HepG2 (cell line): ENCODE results near the gene LIN28A. TPM values are rescaled to one million over a fixed set of nuclear protein-coding genes. Genes with fewer than 3 reads are reported as not detected.

Source experiments
- ELF3 ChIP-seq: IDR thresholded peaks from 2 replicates; pipeline ENCODE4 v1.6.1; 2016; ENCODE audit warnings: missing genetic modification reagents, missing compliant biosample characterization
- ESRRA ChIP-seq: sonication (generic); formaldehyde crosslinking; IDR thresholded peaks from 2 replicates; pipeline ENCODE4 v1.5.1; 2020; ENCODE audit warnings: mild to moderate bottlenecking, low read depth, missing genetic modification reagents
- FOXA1 ChIP-seq, 2 experiments: fragments of 450-650 bp in 1 of 2; sonication (generic) in 1 of 2; formaldehyde crosslinking in 1 of 2; IDR thresholded peaks; 2 replicates each; pipeline versions ENCODE4 v1.4.0 to v1.6.1; 2016 to 2020; ENCODE audit warnings: missing genetic modification reagents in 1 of 2
- HDAC2 ChIP-seq: sonication (generic); formaldehyde crosslinking; IDR thresholded peaks from 2 replicates; pipeline ENCODE4 v1.4.0; 2020; ENCODE audit warnings: missing genetic modification reagents
- RBM22 ChIP-seq: fragments of 200-400 bp; formaldehyde crosslinking; optimal IDR thresholded peaks from 2 replicates; pipeline ENCODE3; 2017; ENCODE audit warnings: mild to moderate bottlenecking, low read length, moderate library complexity
- TBL1XR1 ChIP-seq: fragments of 150-350 bp; IDR thresholded peaks from 2 replicates; pipeline ENCODE4 v1.6.1; 2014; ENCODE audit warnings: borderline replicate concordance, low read length; ENCODE audit not compliant: partially characterized antibody
- ZFP36L2 ChIP-seq: sonication (generic); formaldehyde crosslinking; IDR thresholded peaks from 2 replicates; pipeline ENCODE4 v1.4.0; 2020; ENCODE audit warnings: missing genetic modification reagents
- ZNF672 ChIP-seq: sonication (generic); formaldehyde crosslinking; IDR thresholded peaks from 2 replicates; pipeline ENCODE4 v1.8.1; 2022; ENCODE audit warnings: missing genetic modification reagents
- polyA plus RNA-seq, 8 experiments: library from polyadenylated mRNA; depleted of rRNA in 3 of 8; stranded (reverse) in 7 of 8; unstranded in 1 of 8; fragments of >200 nt; fragmentation: Illumina TruSeq in 4 of 8; extraction: Trizol in 4 of 8; gene quantifications; 2 replicates each; pipeline versions ENCODE4 v1.2.1 to v1.2.3, GENCODE V29; 2011 to 2016; ENCODE audit warnings: low read depth in 4 of 8, missing spikeins in 1 of 8, mixed read lengths in 1 of 8; ENCODE audit not compliant: insufficient read depth in 1 of 8
- total RNA-seq, 5 experiments: library from RNA; depleted of rRNA; stranded (reverse); fragments of >200 nt; fragmentation: Illumina TruSeq; extraction: Trizol; gene quantifications; 2 replicates each; pipeline ENCODE4 v1.2.3, GENCODE V29; 2016; ENCODE audit warnings: low read depth in 1 of 5
- TF ChIP-seq, protein P1 (sequence below): sonication (generic); formaldehyde crosslinking; IDR thresholded peaks from 2 replicates; pipeline ENCODE4 v1.8.1; 2023; ENCODE audit warnings: mild to moderate bottlenecking, moderate library complexity, missing genetic modification reagents
- TF ChIP-seq, protein P2 (sequence below): sonication (generic); formaldehyde crosslinking; IDR thresholded peaks from 2 replicates; pipeline ENCODE4 v1.8.0; 2022; ENCODE audit warnings: mild to moderate bottlenecking, missing genetic modification reagents, borderline replicate concordance
- TF ChIP-seq, protein P3 (sequence below): IDR thresholded peaks from 2 replicates; pipeline ENCODE4 v1.6.1; 2016; ENCODE audit warnings: missing biosample characterization, missing genetic modification reagents, low read depth
- TF ChIP-seq, protein P4 (sequence below): sonication (generic); formaldehyde crosslinking; IDR thresholded peaks from 2 replicates; pipeline ENCODE4 v1.4.0; 2020; ENCODE audit warnings: missing genetic modification reagents
- TF ChIP-seq, protein P5 (sequence below): sonication (generic); formaldehyde crosslinking; conservative IDR thresholded peaks from 2 replicates; pipeline ENCODE4 v1.8.0; 2022; ENCODE audit warnings: mild to moderate bottlenecking, moderate library complexity, missing genetic modification reagents
- TF ChIP-seq, protein P6 (sequence below): sonication (generic); formaldehyde crosslinking; IDR thresholded peaks from 2 replicates; pipeline ENCODE4 v1.5.1; 2020; ENCODE audit warnings: mild to moderate bottlenecking, missing genetic modification reagents, moderate library complexity

The LIN28A gene
- total and polyA plus RNA-seq, 2 of the 13 experiments (the other 11 are each of a cell fraction or from before 2014, with no cell fraction given), result not detected

DNA sequence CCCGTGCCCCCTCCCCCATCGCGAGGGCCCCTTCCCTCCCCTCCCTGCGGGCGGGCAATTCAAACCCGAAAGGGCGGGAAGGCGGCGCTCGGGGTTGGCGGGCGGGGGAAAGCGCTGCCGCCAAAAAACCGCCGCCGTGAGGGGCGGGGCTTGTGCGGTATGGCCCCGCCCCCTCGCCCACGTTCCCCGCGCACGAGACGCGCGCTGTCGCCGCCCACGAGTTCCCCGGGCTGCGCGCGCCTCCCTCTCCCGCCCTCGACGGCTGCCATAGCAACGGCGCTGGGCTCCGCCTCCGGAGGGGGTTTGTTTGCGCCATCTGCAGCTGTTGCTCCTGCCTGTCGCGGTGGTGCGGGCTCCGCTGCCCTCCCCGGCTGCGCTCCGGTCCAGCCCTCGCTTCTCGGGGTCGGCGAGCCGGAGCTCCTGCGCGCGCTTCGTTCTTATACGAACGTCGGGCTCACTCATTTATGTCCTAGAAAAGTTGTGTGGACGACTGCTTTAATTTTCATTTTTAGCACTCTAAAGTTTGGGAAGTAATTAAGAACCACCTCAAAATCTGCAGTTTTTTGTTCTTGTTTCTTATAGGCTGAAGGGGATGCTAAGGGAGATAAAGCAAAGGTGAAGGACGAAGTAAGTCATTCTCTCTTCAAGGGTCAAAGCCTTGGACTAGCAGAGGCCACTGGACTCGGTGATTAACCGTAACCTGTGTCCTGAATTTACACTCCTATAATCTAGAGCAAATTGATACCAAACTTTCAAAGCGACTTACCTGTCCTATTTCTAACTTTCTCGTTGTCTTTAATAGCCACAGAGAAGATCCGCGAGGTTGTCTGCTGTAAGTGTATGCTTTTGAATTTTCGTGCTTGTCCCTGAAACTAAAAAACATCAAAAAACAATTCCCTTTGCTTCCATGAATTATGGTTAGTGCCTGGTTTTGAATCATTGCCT is 62.6 kb downstream of the LIN28A start (continued):
- TF ChIP-seq FOXA1 (IDR thresholded peaks at IDR 0.05), result no peak
- peak; percentile 54 for TF ChIP-seq FOXA1 (CRISPR knock-in tag; IDR thresholded peaks at IDR 0.05)
- TF ChIP-seq, protein P1, sequence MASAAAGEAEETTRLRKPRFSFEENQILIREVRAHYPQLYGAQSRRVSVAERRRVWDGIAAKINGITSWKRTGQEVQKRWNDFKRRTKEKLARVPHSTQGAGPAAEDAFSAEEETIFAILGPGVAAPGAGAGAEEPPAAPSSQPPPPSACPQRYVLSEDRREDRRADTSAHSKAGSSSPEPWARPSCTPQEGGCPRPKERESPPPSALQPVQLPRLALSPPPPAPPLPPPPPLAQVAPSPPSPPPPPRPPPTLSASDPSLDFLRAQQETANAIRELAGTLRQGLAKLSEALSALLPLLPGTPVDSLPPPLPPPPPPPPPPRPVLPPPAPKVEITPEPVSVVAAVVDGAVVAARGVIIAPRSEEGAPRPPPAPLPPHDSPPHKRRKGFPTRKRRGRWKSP (CRISPR knock-in tag), result peak; percentile 100
- TF ChIP-seq, protein P2, sequence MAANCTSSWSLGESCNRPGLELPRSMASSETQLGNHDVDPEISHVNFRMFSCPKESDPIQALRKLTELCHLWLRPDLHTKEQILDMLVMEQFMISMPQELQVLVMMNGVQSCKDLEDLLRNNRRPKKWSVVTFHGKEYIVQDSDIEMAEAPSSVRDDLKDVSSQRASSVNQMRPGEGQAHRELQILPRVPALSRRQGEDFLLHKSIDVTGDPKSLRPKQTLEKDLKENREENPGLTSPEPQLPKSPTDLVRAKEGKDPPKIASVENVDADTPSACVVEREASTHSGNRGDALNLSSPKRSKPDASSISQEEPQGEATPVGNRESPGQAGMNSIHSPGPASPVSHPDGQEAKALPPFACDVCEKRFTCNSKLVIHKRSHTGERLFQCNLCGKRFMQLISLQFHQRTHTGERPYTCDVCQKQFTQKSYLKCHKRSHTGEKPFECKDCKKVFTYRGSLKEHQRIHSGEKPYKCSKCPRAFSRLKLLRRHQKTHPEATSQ (CRISPR knock-in tag), result peak; percentile 50; the same call in 1 of the 2 replicates
- TF ChIP-seq, protein P3, sequence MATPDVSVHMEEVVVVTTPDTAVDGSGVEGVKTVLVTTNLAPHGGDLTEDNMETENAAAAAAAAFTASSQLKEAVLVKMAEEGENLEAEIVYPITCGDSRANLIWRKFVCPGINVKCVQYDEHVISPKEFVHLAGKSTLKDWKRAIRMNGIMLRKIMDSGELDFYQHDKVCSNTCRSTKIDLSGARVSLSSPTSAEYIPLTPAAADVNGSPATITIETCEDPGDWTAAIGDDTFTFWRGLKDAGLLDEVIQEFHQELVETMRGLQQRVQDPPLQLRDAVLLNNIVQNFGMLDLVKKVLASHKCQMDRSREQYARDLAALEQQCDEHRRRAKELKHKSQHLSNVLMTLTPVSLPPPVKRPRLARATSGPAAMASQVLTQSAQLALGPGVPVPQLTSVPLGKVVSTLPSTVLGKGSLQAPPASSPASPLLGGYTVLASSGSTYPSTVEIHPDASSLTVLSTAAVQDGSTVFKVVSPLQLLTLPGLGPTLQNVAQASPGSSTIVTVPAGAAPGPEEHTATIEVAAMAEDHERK (CRISPR knock-in tag), result no peak
- TF ChIP-seq, protein P4, sequence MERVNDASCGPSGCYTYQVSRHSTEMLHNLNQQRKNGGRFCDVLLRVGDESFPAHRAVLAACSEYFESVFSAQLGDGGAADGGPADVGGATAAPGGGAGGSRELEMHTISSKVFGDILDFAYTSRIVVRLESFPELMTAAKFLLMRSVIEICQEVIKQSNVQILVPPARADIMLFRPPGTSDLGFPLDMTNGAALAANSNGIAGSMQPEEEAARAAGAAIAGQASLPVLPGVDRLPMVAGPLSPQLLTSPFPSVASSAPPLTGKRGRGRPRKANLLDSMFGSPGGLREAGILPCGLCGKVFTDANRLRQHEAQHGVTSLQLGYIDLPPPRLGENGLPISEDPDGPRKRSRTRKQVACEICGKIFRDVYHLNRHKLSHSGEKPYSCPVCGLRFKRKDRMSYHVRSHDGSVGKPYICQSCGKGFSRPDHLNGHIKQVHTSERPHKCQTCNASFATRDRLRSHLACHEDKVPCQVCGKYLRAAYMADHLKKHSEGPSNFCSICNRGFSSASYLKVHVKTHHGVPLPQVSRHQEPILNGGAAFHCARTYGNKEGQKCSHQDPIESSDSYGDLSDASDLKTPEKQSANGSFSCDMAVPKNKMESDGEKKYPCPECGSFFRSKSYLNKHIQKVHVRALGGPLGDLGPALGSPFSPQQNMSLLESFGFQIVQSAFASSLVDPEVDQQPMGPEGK, result peak; percentile 80
- no peak for TF ChIP-seq ZFP36L2 (CRISPR knock-in tag)
- TF ChIP-seq, protein P5, sequence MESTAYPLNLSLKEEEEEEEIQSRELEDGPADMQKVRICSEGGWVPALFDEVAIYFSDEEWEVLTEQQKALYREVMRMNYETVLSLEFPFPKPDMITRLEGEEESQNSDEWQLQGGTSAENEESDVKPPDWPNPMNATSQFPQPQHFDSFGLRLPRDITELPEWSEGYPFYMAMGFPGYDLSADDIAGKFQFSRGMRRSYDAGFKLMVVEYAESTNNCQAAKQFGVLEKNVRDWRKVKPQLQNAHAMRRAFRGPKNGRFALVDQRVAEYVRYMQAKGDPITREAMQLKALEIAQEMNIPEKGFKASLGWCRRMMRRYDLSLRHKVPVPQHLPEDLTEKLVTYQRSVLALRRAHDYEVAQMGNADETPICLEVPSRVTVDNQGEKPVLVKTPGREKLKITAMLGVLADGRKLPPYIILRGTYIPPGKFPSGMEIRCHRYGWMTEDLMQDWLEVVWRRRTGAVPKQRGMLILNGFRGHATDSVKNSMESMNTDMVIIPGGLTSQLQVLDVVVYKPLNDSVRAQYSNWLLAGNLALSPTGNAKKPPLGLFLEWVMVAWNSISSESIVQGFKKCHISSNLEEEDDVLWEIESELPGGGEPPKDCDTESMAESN (CRISPR knock-in tag), result peak; percentile 58; the same call in 1 of the 2 replicates
- TF ChIP-seq TBL1XR1, result peak; percentile 37
- no peak for TF ChIP-seq ZNF672 (CRISPR knock-in tag)
- TF ChIP-seq, protein P6, sequence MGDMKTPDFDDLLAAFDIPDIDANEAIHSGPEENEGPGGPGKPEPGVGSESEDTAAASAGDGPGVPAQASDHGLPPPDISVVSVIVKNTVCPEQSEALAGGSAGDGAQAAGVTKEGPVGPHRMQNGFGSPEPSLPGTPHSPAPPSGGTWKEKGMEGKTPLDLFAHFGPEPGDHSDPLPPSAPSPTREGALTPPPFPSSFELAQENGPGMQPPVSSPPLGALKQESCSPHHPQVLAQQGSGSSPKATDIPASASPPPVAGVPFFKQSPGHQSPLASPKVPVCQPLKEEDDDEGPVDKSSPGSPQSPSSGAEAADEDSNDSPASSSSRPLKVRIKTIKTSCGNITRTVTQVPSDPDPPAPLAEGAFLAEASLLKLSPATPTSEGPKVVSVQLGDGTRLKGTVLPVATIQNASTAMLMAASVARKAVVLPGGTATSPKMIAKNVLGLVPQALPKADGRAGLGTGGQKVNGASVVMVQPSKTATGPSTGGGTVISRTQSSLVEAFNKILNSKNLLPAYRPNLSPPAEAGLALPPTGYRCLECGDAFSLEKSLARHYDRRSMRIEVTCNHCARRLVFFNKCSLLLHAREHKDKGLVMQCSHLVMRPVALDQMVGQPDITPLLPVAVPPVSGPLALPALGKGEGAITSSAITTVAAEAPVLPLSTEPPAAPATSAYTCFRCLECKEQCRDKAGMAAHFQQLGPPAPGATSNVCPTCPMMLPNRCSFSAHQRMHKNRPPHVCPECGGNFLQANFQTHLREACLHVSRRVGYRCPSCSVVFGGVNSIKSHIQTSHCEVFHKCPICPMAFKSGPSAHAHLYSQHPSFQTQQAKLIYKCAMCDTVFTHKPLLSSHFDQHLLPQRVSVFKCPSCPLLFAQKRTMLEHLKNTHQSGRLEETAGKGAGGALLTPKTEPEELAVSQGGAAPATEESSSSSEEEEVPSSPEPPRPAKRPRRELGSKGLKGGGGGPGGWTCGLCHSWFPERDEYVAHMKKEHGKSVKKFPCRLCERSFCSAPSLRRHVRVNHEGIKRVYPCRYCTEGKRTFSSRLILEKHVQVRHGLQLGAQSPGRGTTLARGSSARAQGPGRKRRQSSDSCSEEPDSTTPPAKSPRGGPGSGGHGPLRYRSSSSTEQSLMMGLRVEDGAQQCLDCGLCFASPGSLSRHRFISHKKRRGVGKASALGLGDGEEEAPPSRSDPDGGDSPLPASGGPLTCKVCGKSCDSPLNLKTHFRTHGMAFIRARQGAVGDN (CRISPR knock-in tag), result peak; percentile 79
- TF ChIP-seq ELF3 (CRISPR knock-in tag), result peak; percentile 45; the same call in 1 of the 2 replicates
- TF ChIP-seq RBM22, result peak; percentile 95
- no peak for TF ChIP-seq ESRRA (CRISPR knock-in tag)
- TF ChIP-seq HDAC2, result peak; percentile 69; the same call in 1 of the 2 replicates
